Caco-2 (cell line): ENCODE results near the gene TMEM9. TPM values are rescaled to one million over a fixed set of nuclear protein-coding genes. Genes with fewer than 3 reads are reported as not detected.
A peak's percentile ranks its signal among the peaks of the same experiment; 100 is the strongest.

Source experiments
- BruUV-seq: library from RNA; stranded (reverse); fragments of 400-500 nt; replicated peaks from 2 replicates; lab custom pipeline; 2021; lab: Mats Ljungman, UMichigan
- CTCF ChIA-PET: fragments of 300-600 bp; sonication (Branson Sonifier 250); formaldehyde crosslinking; loops from one replicate; lab custom pipeline; 2022; ENCODE audit warnings: antibody characterized with exemption; lab: Charles Lee
- POLR2A ChIA-PET: fragments of 300-600 bp; sonication (Branson Sonifier 250); formaldehyde crosslinking; loops from one replicate; lab custom pipeline; 2022; ENCODE audit warnings: antibody characterized with exemption; lab: Charles Lee
- DNase-seq, 2 experiments: peaks; one replicate each; pipeline versions ENCODE4 v3.0.0 to v3.0.0-alpha.2; 2020 to 2022
- H3K27me3 ChIP-seq: replicated peaks from 2 replicates; pipeline ENCODE4 v1.6.0; 2011; ENCODE audit warnings: low read length; ENCODE audit not compliant: control insufficient read depth, insufficient read depth
- H3K36me3 ChIP-seq: 2 replicates; pipeline ENCODE4 v1.5.1; 2011; ENCODE audit warnings: low read length; ENCODE audit not compliant: control insufficient read depth, insufficient read depth
- H3K4me1 ChIP-seq: fragments of 250-450 bp; sonication (Bioruptor Pico); 2 replicates; pipeline ENCODE4 v1.5.1; 2020; ENCODE audit warnings: mild to moderate bottlenecking
- H3K4me3 ChIP-seq: 2 replicates; pipeline ENCODE4 v1.5.1; 2011; ENCODE audit warnings: low read depth, mild to moderate bottlenecking, control low read depth, low read length
- H3K9me3 ChIP-seq: fragments of 250-450 bp; sonication (Bioruptor Pico); 2 replicates; pipeline ENCODE4 v1.5.1; 2020; ENCODE audit warnings: mild to moderate bottlenecking, moderate library complexity
- H3K27ac Mint-ChIP-seq: one replicate; pipeline ENCODE4 v1.8.0; 2022; ENCODE audit warnings: mixed read lengths; ENCODE audit not compliant: unreplicated experiment
- H3K27me3 Mint-ChIP-seq: one replicate; pipeline ENCODE4 v1.8.0; 2022; ENCODE audit warnings: mixed read lengths; ENCODE audit not compliant: insufficient read depth, unreplicated experiment
- H3K36me3 Mint-ChIP-seq: one replicate; pipeline ENCODE4 v1.8.0; 2022; ENCODE audit warnings: mild to moderate bottlenecking, mixed read lengths; ENCODE audit not compliant: insufficient read depth, unreplicated experiment
- H3K4me1 Mint-ChIP-seq: one replicate; pipeline ENCODE4 v1.8.0; 2022; ENCODE audit warnings: low read depth, mixed read lengths; ENCODE audit not compliant: unreplicated experiment
- H3K4me3 Mint-ChIP-seq: one replicate; pipeline ENCODE4 v1.8.0; 2022; ENCODE audit warnings: mild to moderate bottlenecking, moderate library complexity, mixed read lengths; ENCODE audit not compliant: unreplicated experiment
- H3K9me3 Mint-ChIP-seq: one replicate; pipeline ENCODE4 v1.8.0; 2022; ENCODE audit warnings: mixed read lengths; ENCODE audit not compliant: unreplicated experiment
- CTCF ChIP-seq, 2 experiments: fragments of 200-600 bp in 1 of 2; IDR thresholded peaks; 1 replicate in 1 of 2; 2 replicates in 1 of 2; pipeline versions ENCODE4 v1.5.1 to v1.8.0; 2011 to 2022; ENCODE audit warnings: antibody characterized with exemption in 1 of 2, control low read depth in 1 of 2, inconsistent platforms in 1 of 2, low read depth in 1 of 2, low read length in 1 of 2, mild to moderate bottlenecking in 1 of 2, moderate library complexity in 1 of 2; ENCODE audit not compliant: insufficient read depth in 1 of 2, severe bottlenecking in 1 of 2, unreplicated experiment in 1 of 2
- intact Hi-C: fragments of 100-400 bp; cut with micrococcal nuclease; formaldehyde crosslinking; loops from one replicate; pipeline ENCODE4 v1.10.0; 2022; ENCODE audit not compliant: unreplicated experiment
- total RNA-seq: library from RNA; stranded (reverse); gene quantifications from 2 replicates; pipeline ENCODE4 v1.2.3, GENCODE V29; 2022

TMEM9 gene
- total RNA-seq, 1 experiment from 2014 or later, result 125 TPM

- Histone ChIP-seq H3K27me3 (no peaks in the 10 kb centered on the region), H3K9me3 (no peaks in the 10 kb centered on the region), H3K36me3 (no peaks in the 10 kb centered on the region), H3K4me3 (no peak overlapping the region), H3K4me1 (0 out of 2 replicates have a peak, but pooled peaks cover 9% of the 10 kb centered on the region)
- BruUV-seq, result no TSS peak
- POLR2A ChIA-PET, result no interaction called here
- Mint-ChIP-seq H3K27ac (peak overlapping the region; percentile 10), H3K27me3 (no peaks in the 10 kb centered on the region), H3K9me3 (no peaks in the 10 kb centered on the region), H3K36me3 (no peaks in the 10 kb centered on the region), H3K4me3 (no peak overlapping the region), H3K4me1 (peaks cover 15% of the 10 kb centered on the region)
- peak in 1 of 2 experiments; percentile 30 for DNase-seq
- CTCF ChIA-PET, result interaction anchor here (0.8 to 1.1 kb wide), 2 partner anchors 8 to 25 kb away, joined by 3 to 4 read pairs; no protein-coding TSS in a partner anchor
- no peak for TF ChIP-seq CTCF (IDR thresholded peaks at IDR 0.05; ENCODE audit: insufficient read depth in 1 of 2, low read depth in 1 of 2, low read length in 1 of 2, severe bottlenecking in 1 of 2, unreplicated experiment in 1 of 2)
- intact Hi-C loops, result loop anchor here (5.0 kb wide), 2 partner anchors 69 to 219 kb away; partner anchors contain the start of gene INAVA
Measured at GRCh38 chr1:201111156-201111555, 43.1 kb downstream of the TMEM9 start.

- no peaks in the 10 kb centered on the region for H3K27me3 Mint-ChIP-seq
- intact Hi-C loops, result loop anchor here (5.0 kb wide), 2 partner anchors 68 to 218 kb away; partner anchors contain the start of gene INAVA
- 0 out of 2 replicates have a peak, but pooled peaks cover 9% of the 10 kb centered on the region for H3K4me1 ChIP-seq
- no TSS peak for BruUV-seq
- peaks cover 15% of the 10 kb centered on the region for H3K4me1 Mint-ChIP-seq
- POLR2A ChIA-PET, result no interaction called here
- no peaks in the 10 kb centered on the region for H3K9me3 Mint-ChIP-seq
- H3K4me3 Mint-ChIP-seq, result no peak overlapping the region
- no peak overlapping the region for H3K4me3 ChIP-seq
- CTCF ChIA-PET, result interaction anchor here (1.1 kb wide), 1 partner anchor 25 kb away, joined by 4 read pairs; no protein-coding TSS in a partner anchor
- peak overlapping the region; percentile 10 for H3K27ac Mint-ChIP-seq
- no peak for DNase-seq
- no peaks in the 10 kb centered on the region for H3K36me3 ChIP-seq
- H3K36me3 Mint-ChIP-seq, result no peaks in the 10 kb centered on the region
- H3K9me3 ChIP-seq, result no peaks in the 10 kb centered on the region
- H3K27me3 ChIP-seq, result no peaks in the 10 kb centered on the region
- no peak for TF ChIP-seq CTCF (IDR thresholded peaks at IDR 0.05; ENCODE audit: insufficient read depth in 1 of 2, low read depth in 1 of 2, low read length in 1 of 2, severe bottlenecking in 1 of 2, unreplicated experiment in 1 of 2)
Measured at GRCh38 chr1:201110616-201111015, 43.7 kb downstream of the TMEM9 start.

- TF ChIP-seq CTCF (IDR thresholded peaks at IDR 0.05; ENCODE audit: insufficient read depth in 1 of 2, low read depth in 1 of 2, low read length in 1 of 2, severe bottlenecking in 1 of 2, unreplicated experiment in 1 of 2), result no peak
- ChIA-PET CTCF (no interaction called here), POLR2A (no interaction called here)
- 0 out of 2 replicates have a peak, but pooled peaks cover 9% of the 10 kb centered on the region for H3K4me1 ChIP-seq
- H3K27ac Mint-ChIP-seq, result no peak overlapping the region
- peaks cover 15% of the 10 kb centered on the region for H3K4me1 Mint-ChIP-seq
- BruUV-seq, result no TSS peak
- H3K27me3 Mint-ChIP-seq, result no peaks in the 10 kb centered on the region
- intact Hi-C loops, result loop anchor here (5.0 kb wide), 2 partner anchors 68 to 218 kb away; partner anchors contain the start of gene INAVA
- H3K9me3 ChIP-seq, result no peaks in the 10 kb centered on the region
- no peak for DNase-seq
- H3K4me3 ChIP-seq, result no peak overlapping the region
- no peak overlapping the region for H3K4me3 Mint-ChIP-seq
- no peaks in the 10 kb centered on the region for H3K36me3 ChIP-seq
- no peaks in the 10 kb centered on the region for H3K9me3 Mint-ChIP-seq
- no peaks in the 10 kb centered on the region for H3K27me3 ChIP-seq
- H3K36me3 Mint-ChIP-seq, result no peaks in the 10 kb centered on the region
Measured at GRCh38 chr1:201110138-201110537, 44.1 kb downstream of the TMEM9 start.
